HUDEP-2 (cell line): ENCODE data around the gene ABHD4.
A peak's percentile ranks its signal among the peaks of the same experiment; 100 is the strongest.
"Not testable (repeated sequence)": the region's sequence is repeated elsewhere in the genome, so short reads cannot be mapped to it uniquely, and the experiment has no call there.

Experiments
- DNase-seq, 76 experiments: peaks; one replicate each; lab custom pipeline; 2025; ENCODE audit not compliant: unreplicated experiment in 76 of 76; lab: John Stamatoyannopoulos, UW

ABHD4 gene

DNA sequence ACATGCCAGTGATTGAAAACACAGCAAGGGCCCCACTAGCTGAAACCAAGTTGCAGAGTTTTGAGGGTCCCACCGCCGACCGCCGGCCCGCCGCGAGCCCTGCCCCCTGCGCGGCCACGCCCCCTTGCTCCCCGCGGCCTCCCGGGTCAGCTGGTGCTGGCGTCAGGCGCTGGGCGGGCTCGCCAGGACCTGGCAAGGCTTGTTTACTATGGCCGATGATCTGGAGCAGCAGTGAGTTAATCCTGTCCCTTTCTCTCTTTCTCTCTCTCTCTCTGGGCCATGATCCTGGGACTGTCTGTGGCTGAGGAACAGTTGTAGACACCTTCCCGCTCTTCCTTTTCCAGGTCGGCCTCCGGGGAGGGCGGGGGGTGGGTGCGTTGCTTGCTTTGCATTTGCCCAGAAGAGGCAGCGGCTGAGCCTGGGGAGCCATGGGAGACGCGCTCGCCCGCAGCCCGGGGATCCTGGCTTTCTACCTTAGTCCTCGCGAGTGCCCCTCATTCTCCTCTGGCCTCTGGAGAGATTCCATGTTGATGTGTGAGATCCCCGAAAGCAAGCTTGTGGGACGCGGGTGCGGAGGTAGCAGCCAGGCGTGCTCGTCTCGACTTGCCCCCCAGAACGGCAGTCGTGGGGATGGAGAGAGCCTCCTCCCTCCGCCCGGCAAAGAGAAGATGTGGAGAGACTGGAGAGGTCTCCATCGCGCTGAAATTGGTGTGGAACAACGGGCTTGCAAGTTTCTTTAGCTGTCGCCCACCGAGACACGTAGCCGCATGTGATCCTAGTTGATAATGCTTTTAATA lies at the start of gene ABHD4:
ABHD4 (plus strand) TSS at position 202 of the 797 bp plus-strand sequence; CDS start at position 209, 7 bp downstream.
- peak in 53 of 76 experiments; percentile 3 to 71 (median 42) for DNase-seq

GRCh38 chr14:22549324-22549962 lies 48.7 kb upstream of the ABHD4 start:
- no peak for DNase-seq

GRCh38 chr14:22549981-22550673 lies 48.0 kb upstream of the ABHD4 start:
- DNase-seq, result no peak

- no peak for DNase-seq
Observed at GRCh38 chr14:22551605-22551997, 46.5 kb upstream of the ABHD4 start.

DNA sequence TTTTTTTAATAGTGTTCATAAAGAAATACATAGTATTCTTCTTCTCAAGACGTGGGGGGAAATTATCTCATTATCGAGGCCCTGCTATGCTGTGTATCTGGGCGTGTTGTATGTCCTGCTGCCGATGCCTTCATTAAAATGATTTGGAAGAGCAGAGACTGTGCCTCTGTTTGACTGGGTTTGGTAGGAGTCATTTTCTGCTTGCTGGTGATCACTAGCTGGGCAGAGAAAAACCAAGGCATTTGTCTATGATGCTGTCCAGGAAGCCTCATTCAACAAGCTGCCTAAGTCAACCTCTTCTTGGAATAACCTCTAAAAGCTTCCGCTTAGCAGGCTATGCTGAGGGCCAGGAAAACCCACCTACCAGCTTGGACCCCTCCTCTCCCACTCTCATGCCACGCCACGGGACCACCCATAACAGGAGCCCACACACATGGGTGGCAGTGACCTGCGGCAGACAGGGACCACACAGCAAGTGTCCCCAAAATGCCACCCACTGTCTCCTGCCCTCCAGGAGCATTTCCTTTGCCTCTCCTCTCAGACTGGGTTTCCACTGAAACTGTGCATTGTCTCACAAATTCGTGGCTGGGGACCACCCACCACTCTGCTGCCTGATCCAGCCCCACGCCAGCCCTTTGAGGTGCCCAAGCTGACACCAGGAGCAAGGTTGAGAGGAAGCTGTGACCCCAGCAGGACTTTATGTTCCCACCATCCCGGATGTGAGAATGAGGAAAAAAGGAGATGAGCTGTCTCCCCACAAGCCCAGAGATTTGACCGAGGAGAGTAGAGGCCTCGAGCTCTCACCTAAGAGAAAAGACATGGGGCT lies 45.9 kb upstream of the ABHD4 start:
- DNase-seq, result no peak

GRCh38 chr14:22552827-22553076 lies 45.3 kb upstream of the ABHD4 start:
- DNase-seq, result no peak

DNA sequence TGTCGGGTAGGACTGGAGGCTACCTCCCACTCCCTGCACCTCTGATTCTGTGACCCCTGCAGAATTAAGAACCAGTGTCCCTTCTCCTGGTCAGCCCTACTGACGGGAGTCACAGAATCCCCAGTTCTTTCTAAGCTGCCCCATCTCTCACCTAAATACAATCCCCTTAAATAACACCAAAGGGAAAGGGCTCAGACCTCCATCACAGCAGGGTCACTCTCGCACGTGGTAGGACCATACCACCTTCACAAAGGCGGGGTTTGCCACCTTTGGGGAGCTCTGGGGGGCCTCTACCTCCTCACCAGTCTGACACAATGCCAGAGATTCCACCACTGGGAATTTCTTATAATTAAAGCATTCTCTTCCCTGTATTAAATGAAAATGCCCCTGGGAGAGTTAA lies 44.7 kb upstream of the ABHD4 start:
- DNase-seq, result no peak

DNA sequence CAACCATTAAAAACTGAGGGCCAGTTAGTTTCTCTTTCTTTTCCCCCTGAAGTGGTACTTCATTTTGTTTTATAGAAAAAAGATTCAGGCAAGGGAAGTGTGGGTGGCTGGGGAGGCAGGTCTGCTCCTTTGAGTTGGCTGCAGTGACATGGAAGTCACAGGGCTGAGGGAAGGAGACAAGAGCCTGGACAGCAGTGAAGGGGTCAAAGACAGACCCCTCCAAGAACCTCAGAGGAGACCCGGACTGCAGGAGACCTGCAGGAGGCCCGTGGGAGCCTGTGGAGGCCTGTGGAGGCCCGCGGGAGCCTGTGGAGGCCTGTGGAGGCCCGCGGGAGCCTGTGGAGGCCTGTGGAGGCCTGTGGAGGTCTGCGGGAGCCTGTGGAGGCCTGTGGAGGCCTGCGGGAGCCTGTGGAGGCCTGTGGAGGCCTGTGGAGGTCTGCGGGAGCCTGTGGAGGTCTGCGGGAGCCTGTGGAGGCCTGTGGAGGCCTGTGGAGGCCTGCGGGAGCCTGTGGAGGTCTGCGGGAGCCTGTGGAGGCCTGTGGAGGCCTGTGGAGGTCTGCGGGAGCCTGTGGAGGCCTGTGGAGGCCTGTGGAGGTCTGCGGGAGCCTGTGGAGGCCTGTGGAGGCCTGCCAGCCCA lies 44.1 kb upstream of the ABHD4 start:
- DNase-seq, result not testable (repeated sequence)

- DNase-seq, result no peak
Observed at GRCh38 chr14:22554498-22555383, 43.4 kb upstream of the ABHD4 start.

- no peak for DNase-seq
Observed at GRCh38 chr14:22555384-22556011, 42.6 kb upstream of the ABHD4 start.

DNA sequence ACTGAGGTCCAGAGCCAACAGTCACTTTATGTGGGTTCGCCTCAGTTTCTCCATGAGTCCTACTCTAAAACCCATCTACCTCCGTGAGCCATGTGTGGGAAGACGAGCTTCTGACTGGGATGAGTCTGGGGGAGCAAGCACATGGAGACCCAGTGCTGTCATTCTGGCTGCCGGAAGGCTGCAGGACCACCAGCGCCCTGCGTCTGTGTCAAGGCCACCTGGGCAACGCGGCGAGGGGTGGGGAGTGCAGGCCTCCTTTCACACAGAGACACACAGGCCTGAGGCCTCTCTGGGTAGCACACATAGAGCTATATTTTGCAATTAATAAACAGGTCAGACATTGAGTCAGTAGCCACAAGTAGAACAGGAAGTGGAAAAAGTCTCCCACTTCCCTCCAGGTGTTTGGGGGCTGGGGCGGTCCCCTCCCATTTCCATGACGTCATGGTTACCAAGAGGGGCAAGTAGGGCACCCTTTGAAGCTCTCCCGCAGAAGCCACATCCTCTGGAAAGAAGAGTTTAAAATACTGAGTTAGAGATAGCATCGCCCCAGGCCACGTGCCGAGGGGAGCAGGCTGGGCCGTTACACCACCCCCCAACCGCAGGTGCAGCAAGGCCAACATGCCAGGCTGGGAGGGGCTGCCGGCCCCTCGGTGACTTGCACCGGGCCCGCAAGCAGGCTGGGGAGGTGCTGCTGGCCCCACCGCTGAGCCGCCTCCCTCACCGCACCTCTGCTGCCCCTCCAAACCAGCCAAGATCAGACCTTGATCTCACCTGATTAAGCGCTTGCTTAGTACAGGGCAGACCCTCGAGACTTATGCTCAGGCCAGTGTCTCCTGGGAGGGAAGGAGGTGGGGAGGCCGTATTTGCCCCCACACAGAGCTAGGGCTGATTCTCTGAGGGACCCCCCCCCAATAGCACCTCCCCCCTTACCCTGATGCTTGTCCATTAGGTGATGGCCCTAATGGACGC lies 41.8 kb upstream of the ABHD4 start:
- DNase-seq, result peak in 71 of 76 experiments; percentile 21 to 89 (median 65)

DNA sequence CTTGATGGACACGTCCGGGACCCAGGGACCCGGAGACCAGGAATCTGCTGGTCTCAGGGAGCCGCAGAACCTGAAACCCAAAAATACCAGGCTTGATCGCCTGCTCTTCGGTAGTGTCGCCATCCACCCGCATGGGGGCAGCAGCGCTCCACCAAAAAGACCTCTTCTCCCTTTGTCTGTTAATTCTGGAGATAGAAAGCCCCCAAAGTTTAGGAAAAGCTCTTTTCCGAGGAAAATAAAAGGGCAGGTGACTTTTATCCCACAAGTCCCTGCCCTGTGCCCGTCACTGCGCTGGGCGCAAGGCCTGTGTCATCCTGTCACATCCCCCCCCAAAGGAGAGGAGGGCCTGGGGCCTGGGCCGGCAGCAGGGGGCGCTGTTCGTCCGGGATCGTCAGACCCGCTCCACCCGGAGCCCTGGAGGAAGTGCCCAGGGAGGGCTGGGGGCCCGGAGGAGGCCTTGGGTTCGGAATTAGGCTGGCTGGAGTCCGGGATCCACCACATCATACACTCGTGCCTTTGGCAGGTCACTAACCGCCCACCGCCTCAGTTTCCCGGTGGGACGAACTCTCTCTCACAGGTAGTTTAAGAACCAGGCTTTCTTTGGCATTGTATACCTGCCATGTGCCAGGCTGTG lies 41.0 kb upstream of the ABHD4 start:
- DNase-seq, result peak in 70 of 76 experiments; percentile 27 to 94 (median 75)

GRCh38 chr14:22557846-22558220 lies 40.3 kb upstream of the ABHD4 start:
- DNase-seq, result no peak

- DNase-seq, result no peak
Observed at GRCh38 chr14:22558221-22558913, 39.7 kb upstream of the ABHD4 start.

DNA sequence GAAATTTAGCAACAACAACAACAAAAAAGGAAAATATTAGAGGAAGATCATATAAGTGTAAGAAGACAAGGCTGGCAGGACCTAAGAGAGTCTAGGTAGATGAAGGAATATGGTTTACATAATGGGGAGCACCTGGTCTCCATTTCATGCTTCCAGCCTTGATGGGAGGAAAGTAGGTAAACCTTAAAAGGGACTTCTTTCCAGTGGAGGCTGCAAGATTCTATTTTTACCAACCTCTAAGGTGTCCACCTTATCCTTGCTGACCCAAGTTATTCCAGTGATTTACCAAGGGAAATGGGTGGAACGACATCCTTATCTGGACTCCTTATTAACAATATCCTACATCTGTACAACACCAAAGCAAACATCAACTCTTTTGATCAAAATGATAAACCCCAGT lies 39.1 kb upstream of the ABHD4 start:
- no peak for DNase-seq

GRCh38 chr14:22560662-22561365 lies 37.3 kb upstream of the ABHD4 start:
- DNase-seq, result peak in 70 of 76 experiments; percentile 17 to 81 (median 55)
